B cell (primary cell): Measurements from ENCODE around the gene KIF21B. TPM values are rescaled to one million over a fixed set of nuclear protein-coding genes. Genes with fewer than 3 reads are reported as not detected.

Source experiments
- ATAC-seq: fragments of 200-7000 bp; cut with Tn5 transposase; one replicate; pipeline ENCODE4 v1.10.0; 2021; ENCODE audit warnings: low read depth, mild to moderate bottlenecking, moderate number of reproducible peaks, moderate library complexity
- CTCF ChIA-PET: fragments of 350-600 bp; sonication (Branson Sonifier 250); formaldehyde crosslinking; loops from one replicate; lab custom pipeline; 2021; ENCODE audit warnings: antibody characterized with exemption, inconsistent platforms; lab: Charles Lee
- POLR2A ChIA-PET: fragments of 350-600 bp; sonication (Branson Sonifier 250); formaldehyde crosslinking; loops from one replicate; lab custom pipeline; 2021; ENCODE audit warnings: antibody characterized with exemption; lab: Charles Lee
- DNase-seq: peaks from one replicate; pipeline ENCODE4 v3.0.0; 2013
- H2AFZ ChIP-seq: 2 replicates; pipeline ENCODE4 v1.6.1; 2012; ENCODE audit warnings: mild to moderate bottlenecking, low read depth, low read length; ENCODE audit not compliant: insufficient read depth, poor library complexity, severe bottlenecking
- H3K27ac ChIP-seq, 2 donors: 1 replicate in 1 of 2; 2 replicates in 1 of 2; pipeline ENCODE4 v1.5.1; 2012 to 2013; ENCODE audit warnings: low read length in 2 of 2, mild to moderate bottlenecking in 2 of 2, moderate library complexity in 1 of 2
- H3K27me3 ChIP-seq, 4 experiments: fragments of 200-600 bp in 1 of 4; sonication (generic) in 1 of 4; replicated peaks in 1 of 4; 1 replicate in 2 of 4; 2 replicates in 2 of 4; pipeline versions ENCODE4 v1.6.1 to v1.7.0; 2013 to 2016; ENCODE audit warnings: low read length in 3 of 4, mild to moderate bottlenecking in 2 of 4, mixed read lengths in 1 of 4, moderate library complexity in 1 of 4; ENCODE audit not compliant: insufficient read depth in 4 of 4, control insufficient read depth in 3 of 4; ENCODE audit errors: control extremely low read depth in 1 of 4
- H3K36me3 ChIP-seq, 2 experiments: replicated peaks in 1 of 2; 1 replicate in 1 of 2; 2 replicates in 1 of 2; pipeline versions ENCODE4 v1.6.1 to v1.7.1; 2013; ENCODE audit warnings: low read length in 1 of 2; ENCODE audit not compliant: insufficient read depth in 2 of 2, control insufficient read depth in 1 of 2; ENCODE audit errors: control extremely low read depth in 1 of 2, extremely low read depth in 1 of 2
- H3K4me1 ChIP-seq, 2 donors: fragments of 200-600 bp in 1 of 2; sonication (generic) in 1 of 2; 1 replicate in 1 of 2; 2 replicates in 1 of 2; pipeline versions ENCODE4 v1.5.1 to v1.6.1; 2013 to 2017; ENCODE audit warnings: low read length in 2 of 2; ENCODE audit not compliant: control insufficient read depth in 2 of 2, insufficient read depth in 2 of 2
- H3K4me2 ChIP-seq: replicated peaks from 2 replicates; pipeline ENCODE3; 2012; ENCODE audit warnings: mild to moderate bottlenecking, low read depth, low read length; ENCODE audit not compliant: poor library complexity, severe bottlenecking
- H3K4me3 ChIP-seq, 5 experiments: fragments of 200-600 bp in 1 of 5; sonication (generic) in 1 of 5; 1 replicate in 3 of 5; 2 replicates in 2 of 5; pipeline versions ENCODE4 v1.5.1 to v1.7.0; 2011 to 2016; ENCODE audit warnings: low read length in 4 of 5, mild to moderate bottlenecking in 4 of 5, low read depth in 2 of 5, control low read depth in 1 of 5, moderate library complexity in 1 of 5; ENCODE audit not compliant: insufficient read depth in 1 of 5; ENCODE audit errors: control extremely low read depth in 1 of 5, extremely low read depth in 1 of 5
- H3K79me2 ChIP-seq: fragments of 200-600 bp; sonication (generic); one replicate; pipeline ENCODE4 v1.6.0; 2016; ENCODE audit warnings: low read length; ENCODE audit not compliant: control insufficient read depth, insufficient read depth
- H3K9ac ChIP-seq: fragments of 200-600 bp; sonication (generic); 2 replicates; pipeline ENCODE4 v1.6.1; 2017; ENCODE audit warnings: mild to moderate bottlenecking, low read length, moderate library complexity
- H3K9me3 ChIP-seq, 3 donors: one replicate each; pipeline versions ENCODE4 v1.6.1 to v1.7.1; 2013; ENCODE audit warnings: low read length in 2 of 3; ENCODE audit not compliant: control insufficient read depth in 2 of 3, insufficient read depth in 1 of 3; ENCODE audit errors: control extremely low read depth in 1 of 3
- H4K20me1 ChIP-seq: 2 replicates; pipeline ENCODE4 v1.6.0; 2012; ENCODE audit warnings: mild to moderate bottlenecking, low read length; ENCODE audit not compliant: insufficient read depth, control insufficient read depth, poor library complexity, severe bottlenecking
- H3K27ac Mint-ChIP-seq: one replicate; pipeline ENCODE4 v1.8.0; 2021; ENCODE audit warnings: mixed read lengths
- H3K27me3 Mint-ChIP-seq: one replicate; pipeline ENCODE4 v1.8.0; 2021; ENCODE audit warnings: mixed read lengths
- H3K4me1 Mint-ChIP-seq: one replicate; pipeline ENCODE4 v1.8.0; 2021; ENCODE audit warnings: mixed read lengths
- H3K4me3 Mint-ChIP-seq: one replicate; pipeline ENCODE4 v1.8.0; 2021; ENCODE audit warnings: mixed read lengths
- H3K9me3 Mint-ChIP-seq: one replicate; pipeline ENCODE4 v1.8.0; 2022; ENCODE audit warnings: mixed read lengths; ENCODE audit not compliant: insufficient read depth
- EZH2 ChIP-seq: IDR thresholded peaks from 2 replicates; pipeline ENCODE4 v1.6.1; 2012; ENCODE audit warnings: borderline replicate concordance, low read depth, mild to moderate bottlenecking, moderate library complexity, low read length; ENCODE audit not compliant: insufficient read depth, poor library complexity, severe bottlenecking
- WGBS: methylation state at CpG from one replicate; pipeline ENCODE4 v1.1.5; 2013; ENCODE audit warnings: missing lambda C conversion rate; ENCODE audit not compliant: insufficient coverage; 5-methylcytosine and 5-hydroxymethylcytosine counted together
- intact Hi-C: fragments of 100-400 bp; cut with micrococcal nuclease; formaldehyde crosslinking; loops from one replicate; pipeline ENCODE4 v1.10.0; 2022
- polyA plus RNA-seq: library from polyadenylated mRNA; depleted of rRNA; stranded (reverse); fragments of >200 nt; gene quantifications from 2 replicates; pipeline ENCODE4 v1.2.3, GENCODE V29; 2012
- total RNA-seq, 2 donors: library from RNA; stranded (reverse); fragments of 120-200 nt in 1 of 2; gene quantifications; 1 replicate in 1 of 2; 2 replicates in 1 of 2; pipeline versions ENCODE4 v1.2.3 to v1.2.4, GENCODE V29; 2013 to 2022
- TF ChIP-seq, protein P1 (sequence below): fragments of 200-600 bp; IDR thresholded peaks from one replicate; pipeline ENCODE4 v1.8.0; 2022; ENCODE audit warnings: antibody characterized with exemption, mild to moderate bottlenecking

KIF21B gene
- total and polyA plus RNA-seq, 2 donors (not counting 1 experiment from before 2014, with no cell fraction given), result 41.1 to 41.6 TPM

DNA sequence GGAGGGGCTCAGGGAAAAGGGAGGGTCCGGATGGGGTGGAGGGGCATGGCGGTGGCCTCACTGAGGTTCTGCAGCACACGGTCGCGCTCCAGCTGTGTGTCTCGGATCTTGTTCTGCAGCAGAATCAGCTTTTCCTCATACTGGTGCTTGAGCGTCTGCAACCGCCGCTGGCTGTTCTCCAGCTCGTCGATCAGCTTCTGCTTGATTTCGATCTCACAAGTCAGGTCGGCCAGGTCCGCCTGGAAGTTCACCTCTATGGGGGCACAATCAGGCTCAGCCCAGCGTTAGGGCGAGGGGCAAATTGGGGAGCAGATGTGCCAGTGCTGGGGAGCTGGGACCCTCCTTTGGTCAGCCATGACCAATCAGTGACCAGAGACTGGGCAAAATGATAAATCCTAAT is 25.2 kb downstream of the KIF21B start:
- no peaks in the 10 kb centered on the region for H3K79me2 ChIP-seq
- no peak for DNase-seq
- POLR2A ChIA-PET, result interaction anchor here (0.6 kb wide), 1 partner anchor 29 kb away, joined by 3 read pairs; no protein-coding TSS in a partner anchor
- Mint-ChIP-seq H3K4me1 (peaks cover 3% of the 10 kb centered on the region), H3K27ac (no peak overlapping the region), H3K9me3 (no peaks in the 10 kb centered on the region), H3K4me3 (no peak overlapping the region), H3K27me3 (no peaks in the 10 kb centered on the region)
- no peak overlapping the region for H3K4me3 ChIP-seq
- H3K9ac ChIP-seq, result no peak overlapping the region
- peaks cover 0 to 87% of the 10 kb centered on the region in 2 experiments for H3K36me3 ChIP-seq
- no peak for ATAC-seq
- no peak overlapping the region for H2AFZ ChIP-seq
- over 99% methylated on average over 14 of the region's 16 CpGs for WGBS
- intact Hi-C loops, result no loop called here
- no peaks in the 10 kb centered on the region for H3K4me1 ChIP-seq
- no peak overlapping the region for H3K4me2 ChIP-seq
- H3K9me3 ChIP-seq, result no peaks in the 10 kb centered on the region
- TF ChIP-seq, protein P1, sequence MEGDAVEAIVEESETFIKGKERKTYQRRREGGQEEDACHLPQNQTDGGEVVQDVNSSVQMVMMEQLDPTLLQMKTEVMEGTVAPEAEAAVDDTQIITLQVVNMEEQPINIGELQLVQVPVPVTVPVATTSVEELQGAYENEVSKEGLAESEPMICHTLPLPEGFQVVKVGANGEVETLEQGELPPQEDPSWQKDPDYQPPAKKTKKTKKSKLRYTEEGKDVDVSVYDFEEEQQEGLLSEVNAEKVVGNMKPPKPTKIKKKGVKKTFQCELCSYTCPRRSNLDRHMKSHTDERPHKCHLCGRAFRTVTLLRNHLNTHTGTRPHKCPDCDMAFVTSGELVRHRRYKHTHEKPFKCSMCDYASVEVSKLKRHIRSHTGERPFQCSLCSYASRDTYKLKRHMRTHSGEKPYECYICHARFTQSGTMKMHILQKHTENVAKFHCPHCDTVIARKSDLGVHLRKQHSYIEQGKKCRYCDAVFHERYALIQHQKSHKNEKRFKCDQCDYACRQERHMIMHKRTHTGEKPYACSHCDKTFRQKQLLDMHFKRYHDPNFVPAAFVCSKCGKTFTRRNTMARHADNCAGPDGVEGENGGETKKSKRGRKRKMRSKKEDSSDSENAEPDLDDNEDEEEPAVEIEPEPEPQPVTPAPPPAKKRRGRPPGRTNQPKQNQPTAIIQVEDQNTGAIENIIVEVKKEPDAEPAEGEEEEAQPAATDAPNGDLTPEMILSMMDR, result no peak
- TF ChIP-seq EZH2, result no peak
- CTCF ChIA-PET, result interaction anchor here (1.1 kb wide), 1 partner anchor 19 kb away, joined by 3 read pairs; no protein-coding TSS in a partner anchor
- no peaks in the 10 kb centered on the region for H3K27me3 ChIP-seq
- no peak overlapping the region for H3K27ac ChIP-seq
- peaks cover 6% of the 10 kb centered on the region for H4K20me1 ChIP-seq

DNA sequence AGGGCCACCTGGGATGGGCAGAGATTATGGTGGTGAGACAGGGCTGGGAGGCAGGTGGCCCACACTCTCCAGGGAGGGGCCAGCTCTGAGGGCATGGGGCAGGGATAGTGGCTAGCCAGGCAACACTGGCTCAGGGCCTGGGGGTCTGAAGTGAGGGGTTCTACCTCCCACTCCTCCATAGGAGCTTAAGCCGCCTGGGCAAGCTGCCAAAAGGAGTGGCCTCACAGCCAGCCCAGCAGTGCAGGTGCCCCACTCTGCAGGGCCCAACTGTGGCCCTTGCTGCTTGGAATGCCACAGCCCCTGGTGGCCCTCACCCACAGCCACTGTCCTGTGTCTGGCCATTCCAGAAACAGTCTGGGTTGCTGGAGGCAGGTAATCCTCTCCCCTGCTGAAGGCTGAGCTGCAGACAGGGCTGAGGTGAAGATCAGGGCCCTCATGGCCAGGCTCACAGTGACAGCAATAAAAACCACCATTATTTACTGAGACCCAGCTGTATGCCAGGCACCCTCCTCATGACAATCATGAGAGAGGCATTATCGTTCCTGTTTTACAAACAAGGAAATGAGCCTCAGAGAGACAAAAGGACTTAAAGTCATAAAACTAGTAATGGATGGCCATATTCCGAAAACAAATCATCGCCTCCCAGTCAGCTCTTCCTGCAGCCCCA is 31.0 kb downstream of the KIF21B start:
- DNase-seq (no peak), ATAC-seq (no peak)
- Histone ChIP-seq H3K79me2 (no peaks in the 10 kb centered on the region), H3K4me1 (no peaks in the 10 kb centered on the region), H3K36me3 (peaks cover 1 to 95% of the 10 kb centered on the region in 2 experiments), H3K4me2 (no peak overlapping the region), H2AFZ (no peak overlapping the region), H3K4me3 (no peak overlapping the region), H3K9me3 (no peaks in the 10 kb centered on the region), H3K9ac (no peak overlapping the region), H3K27me3 (no peaks in the 10 kb centered on the region), H3K27ac (no peak overlapping the region), H4K20me1 (peaks cover 6% of the 10 kb centered on the region)
- Mint-ChIP-seq H3K4me1 (no peaks in the 10 kb centered on the region), H3K4me3 (no peak overlapping the region), H3K27me3 (no peaks in the 10 kb centered on the region), H3K27ac (no peak overlapping the region), H3K9me3 (no peaks in the 10 kb centered on the region)
- ChIA-PET POLR2A (no interaction called here), CTCF (interaction anchor here (1.2 to 5.9 kb wide), 3 partner anchors 13 to 49 kb away, joined by 3 to 28 read pairs (median 12); no protein-coding TSS in a partner anchor)
- TF ChIP-seq EZH2, result no peak
- 88% methylated on average over 4 of the region's 4 CpGs for WGBS
- intact Hi-C loops, result no loop called here
